AG20443 (cell line): ENCODE data around the gene GPC3.

Experiments used
- DNase-seq: peaks from one replicate; pipeline ENCODE4 v3.0.0; 2012; ENCODE audit warnings: low spot score, mixed read lengths

The GPC3 gene

GRCh38 chrX:133600536-133600935 lies 384.9 kb downstream of the GPC3 start:
- DNase-seq = no peak

DNA sequence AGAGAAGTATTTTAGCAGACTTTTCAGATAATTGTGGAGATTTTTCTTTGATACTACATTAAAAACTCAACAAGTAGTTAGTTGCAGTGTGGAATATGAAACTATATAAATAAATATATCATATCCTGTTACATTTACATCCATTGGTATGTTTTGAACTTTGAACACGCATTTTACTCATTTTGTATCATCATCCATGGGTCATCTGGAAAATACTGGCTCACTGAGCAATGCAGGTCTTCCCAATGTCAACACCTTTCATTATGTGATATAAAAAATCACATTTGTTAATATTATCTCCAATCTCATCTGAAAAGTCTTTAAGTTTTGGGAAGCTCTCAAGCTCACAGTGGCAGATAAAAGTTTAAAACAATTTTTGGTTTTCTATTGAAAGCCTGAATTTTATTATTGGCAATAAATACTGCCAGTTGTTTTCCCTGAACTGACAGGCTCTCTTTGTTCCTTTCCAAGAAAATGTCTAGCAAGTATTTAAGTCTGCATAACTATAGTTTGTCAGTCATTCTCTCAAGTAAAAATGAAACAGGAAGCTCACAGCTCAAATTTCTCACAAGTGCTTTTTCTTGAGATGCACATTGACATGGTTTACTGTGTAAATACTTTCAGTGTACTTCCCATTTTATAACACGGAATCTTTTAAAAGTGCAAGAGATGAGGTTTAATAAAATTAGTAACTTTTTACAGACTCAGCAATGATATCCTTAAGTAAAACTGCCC lies 386.6 kb downstream of the GPC3 start:
- DNase-seq = no peak

DNA sequence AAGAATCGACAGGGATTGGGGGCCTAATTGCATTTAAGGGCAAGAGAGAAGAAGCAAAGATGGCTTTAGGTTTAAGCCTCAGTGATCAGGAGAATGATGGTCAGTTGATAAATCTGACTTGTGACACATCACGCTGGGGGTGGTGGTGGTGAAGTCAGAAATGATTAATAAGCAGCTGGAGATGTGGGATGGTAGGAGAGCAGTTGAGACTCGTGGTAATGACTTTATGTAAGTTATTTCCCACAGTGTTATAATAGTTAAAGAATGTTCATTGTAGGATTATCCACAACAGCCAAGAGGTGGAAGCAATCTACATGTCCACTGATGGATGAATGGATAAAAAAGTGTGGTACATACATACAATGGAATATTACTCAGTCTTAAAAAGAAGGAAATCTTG lies 391.2 kb downstream of the GPC3 start:
- no peak for DNase-seq

DNA sequence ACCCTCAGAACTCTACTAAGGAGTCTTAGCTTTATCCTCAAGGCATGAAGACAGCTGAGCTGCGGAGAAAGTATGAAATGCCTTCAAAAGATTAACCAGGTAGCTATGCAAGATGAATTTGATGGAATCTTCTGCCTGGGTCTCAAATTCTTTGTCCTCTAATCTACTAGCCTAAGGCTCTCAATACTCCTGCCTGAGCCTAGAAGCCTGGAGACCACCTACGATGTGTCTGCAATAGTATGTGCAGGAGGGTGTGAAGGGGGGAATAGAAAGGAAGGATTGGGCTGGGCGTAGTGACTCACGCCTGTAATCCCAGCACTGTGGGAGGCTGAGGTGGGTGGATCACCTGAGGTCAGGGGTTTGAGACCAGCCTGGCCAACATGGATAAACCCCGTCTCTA lies 391.9 kb downstream of the GPC3 start:
- no peak for DNase-seq

GRCh38 chrX:133590703-133591505 lies 394.5 kb downstream of the GPC3 start:
- DNase-seq = no peak

DNA sequence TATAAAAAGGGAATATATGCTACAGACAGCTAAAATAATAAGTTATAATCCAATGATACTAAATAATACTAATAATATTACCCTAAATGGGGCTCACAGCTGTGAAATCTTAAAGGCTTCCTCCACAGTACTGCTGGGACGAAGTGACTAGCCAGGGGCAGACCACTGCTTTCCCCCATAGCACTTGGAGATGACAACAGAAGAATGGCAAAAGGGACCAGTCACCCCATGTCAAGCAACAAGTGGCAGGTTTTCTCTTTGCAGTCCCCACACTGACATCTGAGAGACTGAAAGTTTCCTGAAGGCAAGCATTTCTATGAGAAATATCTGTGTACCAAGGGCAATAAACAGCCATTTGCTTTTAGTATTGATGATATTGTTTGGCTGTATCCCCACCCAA lies 396.6 kb downstream of the GPC3 start:
- DNase-seq = no peak

GRCh38 chrX:133587818-133588217 lies 397.6 kb downstream of the GPC3 start:
- DNase-seq = no peak

- no peak for DNase-seq
These were observed 398.3 kb downstream of the GPC3 start for GRCh38 chrX:133587071-133587470.

DNA sequence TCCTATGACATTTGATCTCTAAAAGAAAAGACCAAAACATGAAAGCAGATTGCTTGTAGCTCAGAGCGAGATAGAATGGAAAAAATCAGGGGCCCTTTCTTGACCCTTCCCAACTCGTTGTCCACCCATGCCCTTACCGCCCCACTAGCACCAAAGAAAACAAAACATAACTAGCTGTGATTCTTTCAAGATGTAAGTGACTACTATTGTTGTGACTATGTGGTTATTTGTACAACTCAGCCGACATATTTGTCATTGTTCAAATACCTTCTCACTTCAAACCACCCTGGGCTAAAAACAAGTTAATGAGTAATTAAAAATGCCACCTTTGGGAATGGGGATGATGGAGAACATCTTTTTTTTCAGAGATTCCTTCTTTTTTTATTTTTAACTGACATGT lies 399.0 kb downstream of the GPC3 start:
- peak; percentile 16 for DNase-seq

DNA sequence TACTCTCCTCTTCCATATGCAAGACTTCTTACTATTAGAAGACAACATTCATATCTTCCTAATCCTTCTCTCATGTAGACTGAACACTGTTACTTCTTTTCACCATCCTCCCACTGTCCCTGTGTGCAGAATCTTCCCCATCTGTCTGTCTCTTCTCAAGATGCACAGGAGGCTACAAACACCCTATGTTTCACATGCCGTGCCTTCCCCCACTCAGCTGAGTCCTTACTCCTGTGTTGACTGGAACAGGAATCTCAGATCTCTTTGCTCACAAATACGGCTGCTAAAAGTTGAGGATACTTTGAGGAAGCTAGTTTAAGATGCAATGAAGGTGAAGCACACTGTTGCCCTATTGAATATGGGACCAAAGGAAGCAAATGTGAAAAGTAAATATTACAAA lies 401.6 kb downstream of the GPC3 start:
- DNase-seq = no peak

DNA sequence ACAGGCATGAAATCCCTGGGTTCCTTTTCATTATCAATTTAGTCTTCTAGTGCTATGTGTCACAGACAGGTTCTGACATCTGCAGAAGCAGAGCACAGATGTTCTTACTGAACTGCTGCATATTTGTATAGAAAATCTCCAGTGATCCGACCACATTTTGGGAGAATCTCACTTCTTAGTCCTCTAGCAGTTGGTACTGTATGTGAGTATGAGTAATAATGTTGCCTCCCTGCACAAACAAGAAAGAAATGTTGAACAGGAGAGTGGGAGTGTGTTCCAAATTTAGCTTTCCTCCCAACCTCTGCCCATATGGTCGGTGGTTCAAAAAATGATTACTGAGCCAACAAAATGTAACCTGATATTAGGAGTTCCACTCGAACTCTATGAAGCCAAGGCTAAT lies 404.8 kb downstream of the GPC3 start:
- DNase-seq = peak; percentile 9

- no peak for DNase-seq
These were observed 405.8 kb downstream of the GPC3 start for GRCh38 chrX:133579631-133580030.

DNA sequence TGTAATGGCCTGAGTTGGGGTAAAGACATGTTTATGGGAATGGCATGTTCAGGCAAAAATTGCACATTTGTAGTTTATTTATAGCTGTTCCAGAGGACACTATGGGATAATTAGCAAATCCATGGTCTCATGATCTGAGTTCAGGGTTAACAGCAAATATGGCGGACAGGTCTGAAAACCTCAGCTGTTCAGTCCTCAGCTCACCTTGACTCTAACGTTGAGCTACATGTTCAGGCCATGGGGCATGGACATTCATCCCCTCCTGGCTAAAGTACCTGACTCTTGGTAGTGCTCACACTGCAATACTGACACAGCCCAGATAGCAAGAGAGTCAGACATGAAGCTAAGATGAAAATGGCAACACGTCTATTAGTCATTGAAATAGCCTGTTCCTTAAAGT lies 408.5 kb downstream of the GPC3 start:
- no peak for DNase-seq

GRCh38 chrX:133575501-133576136 lies 409.8 kb downstream of the GPC3 start:
- DNase-seq = no peak

- DNase-seq = no peak
These were observed 410.7 kb downstream of the GPC3 start for GRCh38 chrX:133574716-133575115.

GRCh38 chrX:133570549-133570948 lies 414.8 kb downstream of the GPC3 start:
- DNase-seq = peak; percentile 9

GRCh38 chrX:133569217-133569616 lies 416.2 kb downstream of the GPC3 start:
- no peak for DNase-seq

DNA sequence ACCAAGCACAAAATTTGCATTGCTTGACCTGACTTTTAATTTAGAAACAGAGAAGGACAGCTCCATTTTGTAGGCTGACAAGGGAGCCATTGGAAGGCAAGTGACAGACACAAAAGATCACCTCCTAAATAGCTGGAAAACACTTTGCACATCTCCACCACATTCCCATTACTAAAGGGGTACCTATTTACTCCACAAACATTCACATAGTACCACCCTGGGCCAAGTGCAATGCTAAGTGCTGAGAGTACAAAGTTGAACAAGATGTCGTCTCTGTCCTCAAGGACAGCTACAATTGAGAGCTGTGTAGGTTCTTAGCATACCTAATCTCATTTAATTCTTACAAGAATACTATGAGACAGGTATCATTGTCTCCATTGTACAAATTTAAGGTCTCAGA lies 417.3 kb downstream of the GPC3 start:
- no peak for DNase-seq

DNA sequence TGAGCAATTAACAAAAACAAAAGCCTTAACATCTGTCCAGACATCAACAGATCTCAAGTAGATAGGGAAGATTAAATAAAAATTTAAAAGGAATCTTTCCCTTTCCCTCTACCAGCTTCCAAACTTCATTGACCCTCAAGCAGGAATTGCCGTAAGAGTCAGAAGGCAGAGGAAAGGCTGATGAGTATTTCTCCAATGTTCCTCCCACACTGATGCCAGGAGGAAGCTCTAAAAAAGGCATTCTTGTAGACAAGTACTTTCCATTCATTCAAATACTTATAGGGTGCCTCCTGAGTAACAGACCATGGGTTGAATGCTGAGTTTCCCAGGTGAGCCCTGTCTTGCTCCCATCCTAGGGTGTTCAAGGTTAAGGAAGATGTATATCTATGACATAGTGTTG lies 418.5 kb downstream of the GPC3 start:
- no peak for DNase-seq

GRCh38 chrX:133563705-133564104 lies 421.7 kb downstream of the GPC3 start:
- DNase-seq = no peak

DNA sequence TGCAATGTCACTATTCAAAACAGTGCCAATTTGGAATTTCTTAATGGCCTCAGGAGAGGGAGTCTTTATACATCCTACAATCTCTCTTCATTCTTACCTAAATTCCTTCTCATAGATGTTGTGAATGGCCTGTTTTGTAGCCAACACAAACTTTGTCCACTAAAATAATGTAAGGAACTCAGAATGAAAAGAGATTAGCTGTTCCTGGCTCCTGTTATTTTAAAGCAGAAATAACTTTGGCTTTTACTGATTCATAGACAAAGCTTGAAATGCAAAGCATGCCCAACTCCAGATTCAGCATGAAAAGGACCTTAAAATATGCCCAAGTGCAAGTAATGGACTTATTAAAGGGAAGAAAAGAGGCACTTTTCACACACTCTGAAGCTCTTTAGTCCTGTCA lies 424.1 kb downstream of the GPC3 start:
- DNase-seq = no peak

GRCh38 chrX:133559909-133560308 lies 425.5 kb downstream of the GPC3 start:
- DNase-seq = no peak

- DNase-seq = no peak
These were observed 429.5 kb downstream of the GPC3 start for GRCh38 chrX:133555782-133556458.
